ENCODE data around the gene MTMR1. TPM values are rescaled to one million over a fixed set of nuclear protein-coding genes. Genes with fewer than 3 reads are reported as not detected.

The MTMR1 gene
- total RNA-seq, 4 donors from 2014 or later, result 8.3 to 11.5 (median 11.0) TPM

DNA sequence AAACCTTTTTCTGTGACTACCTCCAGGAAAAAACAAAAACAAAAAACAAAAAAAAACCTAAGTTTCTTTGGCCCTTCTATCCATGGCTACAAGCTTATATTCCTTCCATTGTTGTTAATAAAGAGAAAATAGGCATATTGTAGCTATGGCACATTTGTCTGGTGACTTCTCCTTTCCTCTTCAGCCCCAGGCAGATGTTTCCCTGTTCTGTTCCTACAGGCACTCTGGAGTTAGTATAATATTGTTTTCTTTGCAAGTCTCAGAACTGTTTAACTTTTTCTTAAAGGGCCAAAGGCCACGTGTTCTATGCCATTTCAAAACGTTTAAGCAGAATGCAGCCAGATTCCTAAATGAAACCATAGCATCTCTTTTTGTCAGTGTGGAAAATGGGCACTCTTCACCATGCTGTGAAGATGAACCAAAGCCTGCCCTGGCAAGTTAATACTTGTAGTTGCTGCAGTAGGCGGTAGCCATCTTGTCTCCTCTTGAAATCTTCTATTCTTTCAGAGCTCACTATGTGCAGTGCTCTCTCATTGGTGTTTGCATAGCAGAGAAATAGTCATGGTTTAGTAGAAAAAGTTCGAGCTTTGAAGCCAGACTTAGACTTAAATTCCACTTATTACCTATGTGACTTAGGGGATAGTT, 44.8 kb upstream of the MTMR1 start:
- TF ChIP-seq EP300 (IDR thresholded peaks at IDR 0.05), result no peak
- no peak for TF ChIP-seq POLR2A (IDR thresholded peaks at IDR 0.05)
- TF ChIP-seq, protein P1, sequence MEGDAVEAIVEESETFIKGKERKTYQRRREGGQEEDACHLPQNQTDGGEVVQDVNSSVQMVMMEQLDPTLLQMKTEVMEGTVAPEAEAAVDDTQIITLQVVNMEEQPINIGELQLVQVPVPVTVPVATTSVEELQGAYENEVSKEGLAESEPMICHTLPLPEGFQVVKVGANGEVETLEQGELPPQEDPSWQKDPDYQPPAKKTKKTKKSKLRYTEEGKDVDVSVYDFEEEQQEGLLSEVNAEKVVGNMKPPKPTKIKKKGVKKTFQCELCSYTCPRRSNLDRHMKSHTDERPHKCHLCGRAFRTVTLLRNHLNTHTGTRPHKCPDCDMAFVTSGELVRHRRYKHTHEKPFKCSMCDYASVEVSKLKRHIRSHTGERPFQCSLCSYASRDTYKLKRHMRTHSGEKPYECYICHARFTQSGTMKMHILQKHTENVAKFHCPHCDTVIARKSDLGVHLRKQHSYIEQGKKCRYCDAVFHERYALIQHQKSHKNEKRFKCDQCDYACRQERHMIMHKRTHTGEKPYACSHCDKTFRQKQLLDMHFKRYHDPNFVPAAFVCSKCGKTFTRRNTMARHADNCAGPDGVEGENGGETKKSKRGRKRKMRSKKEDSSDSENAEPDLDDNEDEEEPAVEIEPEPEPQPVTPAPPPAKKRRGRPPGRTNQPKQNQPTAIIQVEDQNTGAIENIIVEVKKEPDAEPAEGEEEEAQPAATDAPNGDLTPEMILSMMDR (IDR thresholded peaks at IDR 0.05), result no peak
- Histone ChIP-seq H3K4me3 (no peak overlapping the region), H3K27me3 (no peaks in the 10 kb centered on the region), H3K9me3 (no peaks in the 10 kb centered on the region), H3K27ac (no peak overlapping the region), H3K36me3 (peaks cover 0 to 11% (median 0%) of the 10 kb centered on the region in 3 donors), H3K4me1 (peaks cover 0 to 6% (median 0%) of the 10 kb centered on the region in 4 donors)
- 54 to 77% methylated on average over 4 of the region's 4 CpGs for WGBS, 2 donors
- DNase-seq (ENCODE audit: low spot score in 2 of 2), result no peak

DNA sequence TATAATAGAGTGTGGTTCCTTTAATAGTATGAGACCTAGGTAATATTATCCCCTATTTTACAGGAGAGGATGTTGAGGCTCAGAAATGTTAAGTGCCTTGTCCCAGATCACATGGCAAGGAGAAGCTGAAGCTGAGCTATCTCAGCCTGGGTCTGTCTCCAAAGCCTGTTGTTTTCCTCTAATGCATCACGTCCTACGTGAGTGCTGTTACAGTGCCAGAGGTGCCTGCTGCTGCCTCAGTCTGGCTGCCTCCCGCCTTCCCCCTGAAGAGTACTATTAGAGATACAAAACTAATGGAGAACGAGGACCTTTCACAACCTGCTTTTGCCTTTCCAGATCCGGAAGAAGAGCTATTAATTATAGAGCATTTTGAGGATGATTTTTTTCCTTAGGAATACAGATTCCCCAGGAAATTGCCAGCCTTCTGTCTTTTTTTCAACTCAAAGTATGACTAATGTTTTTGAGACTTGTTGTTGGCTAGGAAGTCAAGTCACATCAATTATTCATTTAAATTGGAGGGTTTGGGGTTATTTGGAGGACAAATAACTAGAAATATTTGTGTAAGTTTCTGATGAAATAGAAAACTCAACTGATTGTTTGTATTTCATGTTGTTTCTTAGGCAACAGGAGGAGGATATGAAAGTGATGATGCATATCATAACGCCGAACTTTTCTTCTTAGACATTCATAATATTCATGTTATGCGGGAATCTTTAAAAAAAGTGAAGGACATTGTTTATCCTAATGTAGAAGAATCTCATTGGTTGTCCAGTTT, 43.9 kb upstream of the MTMR1 start:
- no peaks in the 10 kb centered on the region for H3K9me3 ChIP-seq
- no peak overlapping the region for H3K4me3 ChIP-seq
- peaks cover 0 to 11% (median 0%) of the 10 kb centered on the region in 3 donors for H3K36me3 ChIP-seq
- peaks cover 0 to 6% (median 0%) of the 10 kb centered on the region in 4 donors for H3K4me1 ChIP-seq
- TF ChIP-seq EP300 (IDR thresholded peaks at IDR 0.05), result no peak
- no peak for TF ChIP-seq POLR2A (IDR thresholded peaks at IDR 0.05)
- TF ChIP-seq, protein P1 (IDR thresholded peaks at IDR 0.05), result no peak
- peak overlapping the region in 1 of 4 donors; percentile 3 for H3K27ac ChIP-seq
- 44 to 61% methylated on average over 8 of the region's 8 CpGs for WGBS, 2 donors
- no peaks in the 10 kb centered on the region for H3K27me3 ChIP-seq
- peak in 1 of 2 donors; percentile 5 for DNase-seq (ENCODE audit: low spot score in 2 of 2)

DNA sequence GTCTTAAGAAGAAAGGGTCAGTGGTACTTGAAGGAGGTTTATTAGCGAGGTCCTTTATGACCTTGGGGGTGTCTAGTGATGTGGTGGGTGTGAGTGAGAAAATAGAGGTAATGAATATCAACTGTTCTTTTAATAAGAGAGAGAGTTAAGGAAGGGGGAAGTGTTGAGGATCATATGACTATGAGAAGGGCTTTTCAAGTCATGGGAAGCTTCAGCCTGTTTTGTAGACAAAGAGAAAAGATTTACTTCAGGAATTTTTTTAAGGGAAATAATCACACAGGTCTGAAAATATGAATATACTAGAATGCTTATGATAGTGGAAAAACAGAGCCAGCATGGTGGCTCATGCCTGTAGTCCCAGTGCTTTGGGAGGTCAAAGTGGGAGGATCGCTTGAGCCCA, 41.3 kb upstream of the MTMR1 start:
- H3K4me3 ChIP-seq, result no peak overlapping the region
- no peaks in the 10 kb centered on the region for H3K9me3 ChIP-seq
- no peak overlapping the region for H3K27ac ChIP-seq
- DNase-seq (ENCODE audit: low spot score in 2 of 2), result no peak
- H3K36me3 ChIP-seq, result peaks cover 0 to 8% (median 0%) of the 10 kb centered on the region in 3 donors
- TF ChIP-seq EP300 (IDR thresholded peaks at IDR 0.05) (no peak), POLR2A (IDR thresholded peaks at IDR 0.05) (no peak)
- TF ChIP-seq, protein P1 (IDR thresholded peaks at IDR 0.05), result no peak
- H3K27me3 ChIP-seq, result no peaks in the 10 kb centered on the region
- 83 to 92% methylated on average over 2 of the region's 2 CpGs for WGBS, 2 donors
- H3K4me1 ChIP-seq, result peaks cover 0 to 6% (median 0%) of the 10 kb centered on the region in 4 donors

DNA sequence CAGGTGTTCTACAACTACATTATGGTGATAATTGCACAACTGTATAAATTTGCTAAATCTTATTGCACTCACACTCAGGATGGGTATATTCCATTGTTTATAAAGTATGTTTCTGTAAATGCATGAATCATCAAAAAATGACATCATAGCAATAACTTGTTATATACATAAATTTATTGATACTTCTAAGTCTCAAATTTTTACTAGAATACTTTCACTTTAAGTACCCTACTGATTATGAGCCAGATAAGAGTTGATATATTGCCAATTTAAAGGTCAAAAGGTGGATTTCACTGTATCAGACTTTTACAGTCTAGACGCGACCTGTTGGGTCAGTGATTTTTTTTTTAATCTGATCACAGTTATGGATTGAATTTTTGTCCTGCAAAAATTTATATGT, 37.4 kb upstream of the MTMR1 start:
- WGBS, 2 donors, result 67 to 81% methylated on average over 2 of the region's 2 CpGs
- no peak for TF ChIP-seq EP300 (IDR thresholded peaks at IDR 0.05)
- TF ChIP-seq, protein P1 (IDR thresholded peaks at IDR 0.05), result no peak
- TF ChIP-seq POLR2A (IDR thresholded peaks at IDR 0.05), result no peak
- H3K4me1 ChIP-seq, result no peaks in the 10 kb centered on the region

DNA sequence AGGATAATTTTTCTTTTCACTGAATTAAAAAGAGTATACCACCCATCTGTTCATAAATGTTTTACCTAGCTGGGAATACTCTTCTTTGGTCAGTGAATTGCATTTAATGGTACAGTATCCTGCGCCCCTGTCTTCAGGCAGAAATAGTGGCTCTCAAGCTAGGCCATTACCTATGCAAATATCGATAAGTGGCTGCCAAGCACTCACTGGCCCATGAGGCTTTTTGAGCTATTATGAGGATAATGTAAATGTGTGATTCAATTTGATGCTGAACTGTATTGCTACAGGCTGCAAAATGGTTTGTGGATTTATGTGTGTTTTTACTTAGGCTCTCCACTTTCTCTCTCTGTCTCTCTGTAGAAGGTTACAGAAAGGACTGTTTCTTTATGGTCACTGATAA, 30.1 kb upstream of the MTMR1 start:
- H3K36me3 ChIP-seq, result peaks cover 0 to 51% (median 0%) of the 10 kb centered on the region in 3 donors
- no peaks in the 10 kb centered on the region for H3K9me3 ChIP-seq
- TF ChIP-seq POLR2A (IDR thresholded peaks at IDR 0.05) (no peak), EP300 (IDR thresholded peaks at IDR 0.05) (no peak)
- TF ChIP-seq, protein P1 (IDR thresholded peaks at IDR 0.05), result no peak
- no peak overlapping the region for H3K27ac ChIP-seq
- H3K4me3 ChIP-seq, result no peak overlapping the region
- H3K4me1 ChIP-seq, result no peaks in the 10 kb centered on the region
- WGBS, 2 donors, result 93 to 97% methylated on average over 2 of the region's 2 CpGs
- H3K27me3 ChIP-seq, result no peaks in the 10 kb centered on the region
- DNase-seq (ENCODE audit: low spot score in 2 of 2), result no peak

More for the DNA sequence above, 37.4 kb upstream of the MTMR1 start:
- Histone ChIP-seq H3K27me3 (no peaks in the 10 kb centered on the region), H3K36me3 (peaks cover 0 to 34% (median 0%) of the 10 kb centered on the region in 3 donors), H3K9me3 (no peaks in the 10 kb centered on the region), H3K27ac (no peak overlapping the region), H3K4me3 (no peak overlapping the region)
- no peak for DNase-seq (ENCODE audit: low spot score in 2 of 2)

Measured in tibial nerve (tissue), 4 donors.